PC-9 (cell line): ENCODE results near the gene AUH. TPM values are rescaled to one million over a fixed set of nuclear protein-coding genes. Genes with fewer than 3 reads are reported as not detected.

ENCODE experiments used
- BruUV-seq: library from RNA; stranded (reverse); fragments of 400-500 nt; replicated peaks from 2 replicates; lab custom pipeline; 2021; lab: Mats Ljungman, UMichigan
- CTCF ChIA-PET: fragments of 300-600 bp; sonication (Branson Sonifier 250); formaldehyde crosslinking; loops from one replicate; lab custom pipeline; 2022; ENCODE audit warnings: antibody characterized with exemption; lab: Charles Lee
- POLR2A ChIA-PET: fragments of 300-600 bp; sonication (Branson Sonifier 250); formaldehyde crosslinking; loops from one replicate; lab custom pipeline; 2022; ENCODE audit warnings: antibody characterized with exemption; ENCODE audit not compliant: unreplicated experiment; lab: Charles Lee
- DNase-seq, 2 experiments: peaks; one replicate each; pipeline versions ENCODE4 v3.0.0 to v3.0.0-alpha.2; 2015 to 2022; ENCODE audit warnings: mixed read lengths in 1 of 2
- H2AFZ ChIP-seq: fragments of 200-600 bp; sonication (generic); 2 replicates; pipeline ENCODE4 v1.8.1; 2017; ENCODE audit warnings: antibody characterized with exemption
- H3F3A ChIP-seq: fragments of 200-600 bp; sonication (generic); 2 replicates; pipeline ENCODE4 v1.8.1; 2017; ENCODE audit warnings: antibody characterized with exemption, mild to moderate bottlenecking, low read depth; ENCODE audit not compliant: insufficient read depth
- H3K27ac ChIP-seq: fragments of 200-600 bp; sonication (generic); 2 replicates; pipeline ENCODE4 v1.6.1; 2016; ENCODE audit warnings: mixed run types
- H3K27me3 ChIP-seq: fragments of 200-600 bp; sonication (generic); 2 replicates; pipeline ENCODE4 v1.6.1; 2016; ENCODE audit warnings: low read depth, mixed run types; ENCODE audit not compliant: insufficient read depth
- H3K36me3 ChIP-seq: fragments of 200-600 bp; sonication (generic); 2 replicates; pipeline ENCODE4 v1.6.1; 2016; ENCODE audit warnings: low read depth, mixed run types
- H3K4me1 ChIP-seq: fragments of 200-600 bp; sonication (generic); replicated peaks from 2 replicates; pipeline ENCODE4 v1.6.1; 2016; ENCODE audit warnings: mixed run types; ENCODE audit not compliant: insufficient read depth
- H3K4me2 ChIP-seq: fragments of 200-600 bp; sonication (generic); 2 replicates; pipeline ENCODE4 v1.6.1; 2017; ENCODE audit warnings: mixed run types
- H3K4me3 ChIP-seq: fragments of 200-600 bp; sonication (generic); 2 replicates; pipeline ENCODE4 v1.6.1; 2016; ENCODE audit warnings: mixed run types
- H3K79me2 ChIP-seq: fragments of 200-600 bp; sonication (generic); 2 replicates; pipeline ENCODE4 v1.6.1; 2017; ENCODE audit warnings: low read depth, mixed run types
- H3K9me2 ChIP-seq: fragments of 200-600 bp; sonication (generic); 2 replicates; pipeline ENCODE4 v1.8.1; 2017; ENCODE audit warnings: mild to moderate bottlenecking; ENCODE audit not compliant: insufficient read depth
- H3K9me3 ChIP-seq: fragments of 200-600 bp; sonication (generic); 2 replicates; pipeline ENCODE4 v1.8.1; 2016; ENCODE audit warnings: low read depth; ENCODE audit not compliant: insufficient read depth
- H4K20me1 ChIP-seq: fragments of 200-600 bp; sonication (generic); 2 replicates; pipeline ENCODE4 v1.8.1; 2017; ENCODE audit not compliant: insufficient read depth
- EZH2 ChIP-seq: fragments of 200-600 bp; sonication (generic); IDR thresholded peaks from 2 replicates; pipeline ENCODE4 v1.8.0; 2017; ENCODE audit warnings: antibody characterized with exemption, low read depth
- intact Hi-C: fragments of 100-400 bp; cut with micrococcal nuclease; formaldehyde crosslinking; loops from one replicate; pipeline ENCODE4 v1.10.0; 2022; ENCODE audit not compliant: unreplicated experiment
- total RNA-seq: library from RNA; stranded (reverse); gene quantifications from 2 replicates; pipeline ENCODE4 v1.2.3, GENCODE V29; 2021
- TF ChIP-seq, protein P1 (sequence below): fragments of 200-600 bp; sonication (generic); conservative IDR thresholded peaks from 2 replicates; pipeline ENCODE4 v1.6.1; 2017; ENCODE audit warnings: mixed run types, antibody characterized with exemption, mild to moderate bottlenecking, moderate library complexity

The AUH gene
- total RNA-seq, 1 experiment from 2014 or later = 24.9 TPM

DNA sequence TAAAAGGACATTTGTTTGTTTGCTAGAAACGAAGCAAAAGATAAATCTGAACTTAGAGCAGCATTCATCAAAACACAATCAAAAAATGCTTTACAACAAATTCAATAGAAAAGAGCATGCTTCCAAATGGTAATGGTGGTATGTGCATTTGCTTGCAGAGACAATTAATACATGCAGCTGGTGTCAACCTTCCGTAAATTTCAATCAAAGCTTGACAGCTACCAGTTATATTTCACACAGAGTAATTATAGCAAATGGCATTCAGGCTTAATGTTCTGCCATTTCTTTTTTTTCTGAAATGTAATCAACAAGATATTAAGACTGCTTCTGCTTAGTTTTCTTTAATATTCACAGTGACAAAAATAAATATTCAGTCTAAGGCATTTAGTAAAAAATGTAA lies 90.6 kb downstream of the AUH start:
- Histone ChIP-seq H2AFZ (no peak overlapping the region), H3F3A (no peaks in the 10 kb centered on the region), H3K27ac (no peak overlapping the region), H3K4me3 (no peak overlapping the region), H3K4me1 (0 out of 2 replicates have a peak, but pooled peaks cover 8% of the 10 kb centered on the region), H3K27me3 (no peaks in the 10 kb centered on the region), H3K9me3 (no peaks in the 10 kb centered on the region), H3K4me2 (no peak overlapping the region), H4K20me1 (no peaks in the 10 kb centered on the region), H3K9me2 (no peaks in the 10 kb centered on the region), H3K79me2 (no peaks in the 10 kb centered on the region), H3K36me3 (no peaks in the 10 kb centered on the region)
- BruUV-seq = no TSS peak
- POLR2A ChIA-PET = no interaction called here
- intact Hi-C loops = no loop called here
- no peak for TF ChIP-seq EZH2
- no peak for DNase-seq
- CTCF ChIA-PET = no interaction called here

DNA sequence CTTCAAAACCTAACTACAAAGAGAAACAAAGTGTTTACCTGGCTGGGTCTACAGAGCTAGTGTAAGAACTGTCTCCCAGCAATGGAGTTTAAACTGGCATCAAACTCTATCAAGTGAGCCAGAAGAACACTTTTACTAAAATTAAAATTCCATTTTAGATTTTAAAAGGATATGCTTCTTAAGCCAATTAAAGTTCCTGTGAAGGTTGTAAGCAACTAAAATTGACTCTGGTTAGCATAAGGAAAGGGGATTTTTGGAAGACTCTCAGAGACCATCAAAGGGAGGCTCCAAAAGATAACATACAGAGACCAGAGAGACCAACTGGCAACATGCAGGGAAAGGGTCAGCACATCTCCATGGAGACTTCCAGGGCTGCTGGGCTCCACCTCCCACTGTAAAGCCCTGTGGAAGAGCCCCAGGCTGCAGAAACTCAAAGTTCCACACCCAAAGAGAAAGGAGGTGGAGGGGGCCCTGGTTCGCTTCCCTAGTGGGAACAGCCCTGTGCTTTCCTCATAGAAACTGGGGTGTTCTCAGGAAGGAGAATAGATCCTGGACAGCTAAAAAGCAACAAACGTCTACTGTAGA lies 91.7 kb downstream of the AUH start:
- ChIA-PET CTCF (no interaction called here), POLR2A (interaction anchor here (0.6 kb wide), 1 partner anchor 27 kb away, joined by 7 read pairs; no protein-coding TSS in a partner anchor)
- BruUV-seq = no TSS peak
- DNase-seq = no peak
- Histone ChIP-seq H3K36me3 (no peaks in the 10 kb centered on the region), H3K4me2 (no peak overlapping the region), H3K9me3 (no peaks in the 10 kb centered on the region), H3K4me1 (0 out of 2 replicates have a peak, but pooled peaks cover 8% of the 10 kb centered on the region), H3K79me2 (no peaks in the 10 kb centered on the region), H2AFZ (no peak overlapping the region), H3K27ac (no peak overlapping the region), H3K27me3 (no peaks in the 10 kb centered on the region), H4K20me1 (no peaks in the 10 kb centered on the region), H3K4me3 (no peak overlapping the region), H3F3A (no peaks in the 10 kb centered on the region), H3K9me2 (no peaks in the 10 kb centered on the region)
- intact Hi-C loops = no loop called here
- TF ChIP-seq EZH2 = no peak
- TF ChIP-seq, protein P1, sequence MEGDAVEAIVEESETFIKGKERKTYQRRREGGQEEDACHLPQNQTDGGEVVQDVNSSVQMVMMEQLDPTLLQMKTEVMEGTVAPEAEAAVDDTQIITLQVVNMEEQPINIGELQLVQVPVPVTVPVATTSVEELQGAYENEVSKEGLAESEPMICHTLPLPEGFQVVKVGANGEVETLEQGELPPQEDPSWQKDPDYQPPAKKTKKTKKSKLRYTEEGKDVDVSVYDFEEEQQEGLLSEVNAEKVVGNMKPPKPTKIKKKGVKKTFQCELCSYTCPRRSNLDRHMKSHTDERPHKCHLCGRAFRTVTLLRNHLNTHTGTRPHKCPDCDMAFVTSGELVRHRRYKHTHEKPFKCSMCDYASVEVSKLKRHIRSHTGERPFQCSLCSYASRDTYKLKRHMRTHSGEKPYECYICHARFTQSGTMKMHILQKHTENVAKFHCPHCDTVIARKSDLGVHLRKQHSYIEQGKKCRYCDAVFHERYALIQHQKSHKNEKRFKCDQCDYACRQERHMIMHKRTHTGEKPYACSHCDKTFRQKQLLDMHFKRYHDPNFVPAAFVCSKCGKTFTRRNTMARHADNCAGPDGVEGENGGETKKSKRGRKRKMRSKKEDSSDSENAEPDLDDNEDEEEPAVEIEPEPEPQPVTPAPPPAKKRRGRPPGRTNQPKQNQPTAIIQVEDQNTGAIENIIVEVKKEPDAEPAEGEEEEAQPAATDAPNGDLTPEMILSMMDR = no peak

DNA sequence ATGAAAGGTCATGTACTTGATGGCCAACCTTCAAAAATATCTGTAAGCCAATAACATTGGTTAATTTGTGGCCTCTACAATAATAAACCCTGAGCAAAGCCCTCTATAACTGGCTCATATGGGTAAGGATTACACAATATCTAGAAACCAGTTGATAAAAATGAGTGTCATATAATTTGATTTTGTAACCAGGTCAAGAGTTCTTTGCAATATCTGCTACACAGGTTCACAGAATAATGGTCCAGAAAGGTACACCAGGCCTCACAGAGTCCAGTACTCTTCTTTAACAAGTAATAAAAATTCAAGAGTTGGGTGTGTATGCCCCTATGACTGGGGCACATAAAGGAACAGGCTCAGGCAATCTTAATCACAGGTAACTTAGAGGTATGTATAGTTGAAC lies 95.3 kb downstream of the AUH start:
- Histone ChIP-seq H3K9me2 (no peaks in the 10 kb centered on the region), H3K27me3 (no peaks in the 10 kb centered on the region), H3K4me1 (no peaks in the 10 kb centered on the region), H3K4me3 (no peak overlapping the region), H2AFZ (no peak overlapping the region), H4K20me1 (no peaks in the 10 kb centered on the region), H3K27ac (no peak overlapping the region), H3K9me3 (no peaks in the 10 kb centered on the region), H3K79me2 (no peaks in the 10 kb centered on the region), H3K4me2 (no peak overlapping the region), H3F3A (no peaks in the 10 kb centered on the region), H3K36me3 (no peaks in the 10 kb centered on the region)
- ChIA-PET POLR2A (no interaction called here), CTCF (no interaction called here)
- intact Hi-C loops = no loop called here
- TF ChIP-seq, protein P1 = no peak
- TF ChIP-seq EZH2 = no peak
- DNase-seq = no peak
- BruUV-seq = no TSS peak

DNA sequence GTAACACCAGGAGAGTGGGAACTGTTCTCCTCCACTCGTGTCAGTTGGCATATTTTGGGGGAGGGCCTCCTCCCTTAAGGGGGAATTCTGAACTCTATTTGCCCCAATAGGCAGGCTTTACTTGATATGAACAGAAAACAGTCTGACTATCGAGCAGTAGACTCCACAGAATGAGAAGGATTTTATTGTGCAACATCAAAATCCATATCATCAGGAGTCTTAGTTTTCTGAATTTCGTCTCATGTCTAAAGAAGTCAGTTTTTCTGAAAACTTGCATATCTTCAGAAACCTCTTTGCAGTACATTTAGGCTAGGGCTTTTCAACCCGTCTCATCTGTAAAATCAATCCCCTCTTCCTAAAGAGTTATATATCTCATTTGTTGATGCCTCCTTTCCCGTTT lies 96.2 kb downstream of the AUH start:
- H3K9me3 ChIP-seq = no peaks in the 10 kb centered on the region
- no peaks in the 10 kb centered on the region for H4K20me1 ChIP-seq
- BruUV-seq = no TSS peak
- no peaks in the 10 kb centered on the region for H3K9me2 ChIP-seq
- H3K4me3 ChIP-seq = no peak overlapping the region
- H3K27ac ChIP-seq = no peak overlapping the region
- intact Hi-C loops = no loop called here
- H3K27me3 ChIP-seq = no peaks in the 10 kb centered on the region
- H2AFZ ChIP-seq = no peak overlapping the region
- no peaks in the 10 kb centered on the region for H3K36me3 ChIP-seq
- DNase-seq = no peak
- TF ChIP-seq EZH2 = no peak
- ChIA-PET CTCF (no interaction called here), POLR2A (no interaction called here)
- no peaks in the 10 kb centered on the region for H3K4me1 ChIP-seq
- no peaks in the 10 kb centered on the region for H3F3A ChIP-seq
- no peak overlapping the region for H3K4me2 ChIP-seq
- no peaks in the 10 kb centered on the region for H3K79me2 ChIP-seq
